ENCODE data around the gene UMAD1.

Gene UMAD1

DNA sequence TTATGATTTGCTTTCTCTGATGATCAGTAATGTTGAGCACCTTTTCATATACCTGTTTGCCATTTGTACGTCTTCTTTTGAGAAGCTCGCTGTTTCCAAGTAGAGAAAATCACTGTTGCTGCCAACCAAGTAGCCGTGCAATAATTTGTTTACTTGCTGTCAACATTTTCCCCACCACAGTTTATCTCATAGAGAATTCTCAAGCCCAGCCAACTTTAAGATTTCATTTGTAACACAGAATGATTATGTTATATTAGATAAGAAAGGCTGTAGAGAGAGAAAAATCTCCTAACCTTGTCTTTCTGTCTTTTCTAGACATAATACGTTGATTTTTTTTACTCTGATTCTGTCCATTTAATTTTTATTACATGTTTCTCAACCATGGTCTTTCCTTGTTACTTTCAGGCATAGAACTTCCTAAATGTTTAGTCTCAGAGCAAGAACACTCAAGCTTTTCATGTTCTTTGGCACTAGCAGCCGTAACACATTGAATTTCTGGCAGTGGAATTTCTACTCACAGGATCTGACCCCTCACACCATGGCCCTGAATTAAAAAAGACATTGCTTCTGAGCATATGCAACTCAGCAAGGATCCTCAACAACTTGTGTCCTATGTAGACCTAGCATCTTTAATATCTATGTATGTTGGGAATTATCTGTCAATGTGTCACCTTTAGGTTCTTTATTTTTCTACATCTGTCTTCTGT is 54.7 kb downstream of the UMAD1 start:
- no peak for DNase-seq

DNA sequence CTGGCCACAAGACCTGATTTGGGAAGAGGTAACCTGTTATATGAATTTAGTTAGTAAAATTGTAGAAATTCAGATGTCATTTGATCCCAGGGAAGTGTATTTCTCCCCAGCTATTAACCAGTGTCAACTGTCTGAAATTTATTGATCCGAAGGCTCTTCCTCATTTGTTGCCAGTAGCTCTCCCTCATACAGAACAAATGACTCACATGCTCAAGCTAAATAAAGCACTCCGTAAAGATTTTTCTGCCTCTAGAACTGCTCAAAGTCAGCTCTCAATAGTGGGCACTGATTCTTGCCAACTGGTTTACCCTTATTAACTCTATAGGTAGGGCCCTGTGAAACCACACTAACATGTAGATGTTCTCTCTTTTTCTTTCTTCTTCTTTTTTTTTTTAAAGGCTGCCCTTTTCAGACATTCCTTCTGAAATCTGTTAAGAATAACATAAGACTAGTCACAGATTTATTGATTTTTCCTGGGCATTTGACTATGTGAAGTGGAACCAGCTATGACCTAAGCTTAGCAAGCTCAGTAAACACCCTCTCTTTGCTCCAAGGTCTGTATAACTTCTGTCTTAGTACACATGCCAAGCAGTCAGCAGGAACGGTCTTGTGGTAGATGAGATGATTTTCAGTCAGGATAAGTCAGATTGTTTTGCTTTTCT is 56.0 kb downstream of the UMAD1 start:
- DNase-seq: no peak

DNA sequence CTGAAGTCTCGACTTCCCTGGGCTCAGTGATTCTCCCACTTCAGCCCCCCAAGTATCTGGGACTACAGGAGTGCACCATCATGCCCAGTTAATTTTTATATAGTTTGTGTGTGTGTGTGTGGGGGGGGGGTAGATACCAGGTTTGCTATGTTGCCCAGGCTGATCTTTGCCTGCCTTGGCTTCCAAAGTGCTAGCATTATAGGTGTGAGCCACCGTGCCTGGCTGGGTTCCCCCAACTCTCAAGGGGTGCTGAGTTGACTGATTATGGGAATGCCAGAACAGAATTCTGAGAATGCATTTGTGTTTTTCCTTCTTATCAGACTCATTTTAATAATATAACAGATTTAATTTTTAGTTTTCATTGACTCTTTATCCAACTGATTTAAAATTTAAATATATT is 58.4 kb downstream of the UMAD1 start:
- no peak for DNase-seq

DNA sequence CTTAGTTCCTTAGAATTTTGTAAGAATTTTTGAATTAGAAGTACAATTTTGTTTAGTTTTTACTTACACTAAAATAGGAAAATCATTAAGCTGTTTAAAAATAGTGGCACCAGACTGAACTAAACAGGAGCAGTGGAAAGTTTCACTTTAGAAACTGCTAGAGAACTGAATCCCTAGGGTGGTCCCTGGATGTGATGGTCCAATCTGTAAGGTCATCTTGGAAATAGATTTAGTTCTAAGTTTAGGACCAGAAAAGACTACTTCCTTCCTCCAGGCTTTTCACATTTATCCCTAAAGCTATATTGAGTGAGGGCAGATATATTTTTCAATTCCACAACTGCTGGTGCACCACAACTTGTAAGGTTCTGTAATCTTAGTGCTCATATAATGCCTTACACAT is 58.8 kb downstream of the UMAD1 start:
- DNase-seq: no peak

DNA sequence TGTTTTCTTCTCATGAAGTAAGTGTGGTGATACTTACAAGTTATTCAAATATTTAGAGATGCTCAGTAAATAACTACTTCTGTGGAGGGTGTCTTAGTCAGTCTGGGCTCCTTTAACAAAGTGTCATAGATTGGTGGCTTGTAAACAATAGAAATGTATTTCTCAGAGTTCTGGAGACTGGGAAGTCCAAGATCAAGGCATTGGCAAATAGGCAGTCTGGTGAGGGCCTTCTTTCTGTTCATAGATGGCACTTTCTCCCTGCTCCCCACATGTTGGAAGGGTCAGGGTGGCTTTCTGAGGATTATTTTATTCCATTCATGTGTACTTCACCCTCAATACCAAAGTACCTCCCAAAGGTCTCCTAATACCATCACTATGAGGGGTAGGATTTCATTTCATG is 59.4 kb downstream of the UMAD1 start:
- no peak for DNase-seq

DNA sequence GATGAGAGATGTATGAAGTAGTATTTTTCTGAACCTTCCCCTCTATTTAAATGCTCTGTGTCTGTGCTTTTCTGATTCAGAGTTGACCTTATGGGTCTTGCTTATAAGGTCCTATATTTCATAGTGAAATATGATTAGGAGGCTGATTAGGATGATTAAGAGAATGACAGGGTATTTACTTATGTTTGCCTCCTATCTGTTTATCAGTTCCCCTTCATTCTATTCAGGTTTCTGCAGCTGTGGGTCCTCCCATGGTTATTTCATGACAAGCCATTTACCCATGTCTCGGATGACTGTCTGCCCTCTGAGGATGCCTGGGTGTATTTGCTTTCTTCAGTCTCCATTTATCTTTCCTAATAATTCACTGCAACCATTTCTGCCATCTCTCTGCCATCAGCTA is 61.0 kb downstream of the UMAD1 start:
- no peak for DNase-seq

DNA sequence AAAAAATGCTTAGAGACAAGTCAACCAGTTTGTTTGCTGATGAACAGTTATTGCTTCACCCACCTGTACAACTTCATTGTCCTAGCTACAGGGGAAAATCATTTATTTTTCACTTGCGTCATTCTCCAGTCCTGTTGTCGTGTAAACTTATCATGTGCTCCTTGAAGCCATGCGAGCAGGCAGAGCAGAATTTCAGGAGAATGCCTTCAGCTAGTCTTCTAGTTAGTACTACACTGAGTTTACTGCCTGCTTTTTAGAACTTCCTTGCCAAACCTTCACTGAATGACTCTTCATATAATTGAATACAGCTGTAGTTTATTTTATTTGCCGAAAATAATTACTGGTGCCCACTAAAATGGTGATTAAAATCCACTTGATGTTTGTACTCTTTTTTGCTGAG is 62.3 kb downstream of the UMAD1 start:
- DNase-seq: no peak

DNA sequence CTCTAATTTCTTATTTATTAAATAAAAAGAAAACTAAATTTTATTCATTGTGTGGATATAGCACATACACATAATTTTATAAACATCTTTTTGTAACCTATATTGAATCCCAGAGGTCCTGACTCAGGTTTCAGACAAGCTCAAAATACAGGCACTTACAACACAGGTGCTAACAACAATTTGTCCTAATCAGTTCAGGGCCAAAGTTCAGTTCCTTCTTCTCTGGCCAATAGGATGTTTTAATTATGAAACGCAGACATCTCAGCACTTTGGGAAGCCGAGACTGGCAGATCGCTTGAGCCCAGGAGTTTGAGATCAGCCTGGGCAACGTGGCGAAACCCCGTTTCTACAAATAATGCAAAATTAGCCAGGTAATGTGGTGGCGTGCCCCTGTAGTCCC is 62.9 kb downstream of the UMAD1 start:
- DNase-seq: no peak

DNA sequence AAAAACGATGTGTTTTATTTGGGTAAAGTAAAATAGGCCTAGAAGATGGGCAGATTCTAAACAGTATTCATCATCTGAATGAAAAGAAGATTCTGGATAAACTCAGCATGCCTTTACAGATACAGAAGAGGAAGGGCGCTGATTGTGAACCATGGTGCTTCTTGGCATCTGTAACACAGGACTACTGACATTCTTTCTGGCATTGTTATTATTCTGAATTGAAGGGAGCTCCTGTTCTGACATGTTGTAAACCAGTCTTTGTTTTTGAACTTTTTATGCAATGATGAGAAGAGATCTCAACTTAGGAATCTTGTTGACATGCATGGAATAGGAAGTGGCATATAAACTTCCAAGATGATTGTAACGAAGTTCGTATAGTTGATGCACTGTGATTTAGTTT is 64.3 kb downstream of the UMAD1 start:
- no peak for DNase-seq

DNA sequence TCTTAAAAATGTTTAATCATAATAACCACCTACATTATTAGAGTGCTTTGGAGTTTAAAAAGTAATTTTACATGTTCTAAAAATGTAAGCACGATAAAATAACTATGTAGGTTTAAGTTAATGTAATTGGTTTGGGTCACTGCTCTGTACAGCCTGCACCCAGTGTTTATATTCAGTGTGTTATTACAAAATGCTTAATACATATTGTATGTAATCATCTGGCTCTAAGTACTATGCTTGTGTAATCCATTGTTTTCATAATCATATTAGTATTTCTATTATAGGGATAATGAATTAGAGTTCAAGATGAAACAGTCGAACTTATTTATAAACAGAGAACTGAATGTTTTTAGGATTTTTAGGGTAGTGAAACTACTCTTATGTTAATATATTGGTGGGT is 64.8 kb downstream of the UMAD1 start:
- DNase-seq: no peak

DNA sequence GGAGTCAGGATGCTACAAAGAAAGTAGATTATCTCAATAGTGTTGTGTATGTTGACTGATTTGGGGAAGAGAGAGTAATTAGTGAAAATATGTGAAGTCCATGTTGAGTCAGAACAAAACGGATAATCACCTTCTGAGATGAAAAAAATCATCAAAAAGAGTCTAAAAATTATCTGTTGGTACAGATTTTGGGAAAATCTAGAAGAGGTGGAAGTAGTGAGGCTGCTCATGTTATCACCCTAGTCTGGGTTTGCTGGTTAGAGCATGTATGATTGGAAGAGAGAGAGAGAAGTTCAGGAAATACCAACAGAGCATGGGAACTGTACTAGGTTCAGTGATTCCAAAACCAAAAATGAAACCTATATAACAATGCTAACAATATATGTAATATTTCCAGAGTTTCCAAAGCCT is 65.6 kb downstream of the UMAD1 start:
- no peak for DNase-seq

DNA sequence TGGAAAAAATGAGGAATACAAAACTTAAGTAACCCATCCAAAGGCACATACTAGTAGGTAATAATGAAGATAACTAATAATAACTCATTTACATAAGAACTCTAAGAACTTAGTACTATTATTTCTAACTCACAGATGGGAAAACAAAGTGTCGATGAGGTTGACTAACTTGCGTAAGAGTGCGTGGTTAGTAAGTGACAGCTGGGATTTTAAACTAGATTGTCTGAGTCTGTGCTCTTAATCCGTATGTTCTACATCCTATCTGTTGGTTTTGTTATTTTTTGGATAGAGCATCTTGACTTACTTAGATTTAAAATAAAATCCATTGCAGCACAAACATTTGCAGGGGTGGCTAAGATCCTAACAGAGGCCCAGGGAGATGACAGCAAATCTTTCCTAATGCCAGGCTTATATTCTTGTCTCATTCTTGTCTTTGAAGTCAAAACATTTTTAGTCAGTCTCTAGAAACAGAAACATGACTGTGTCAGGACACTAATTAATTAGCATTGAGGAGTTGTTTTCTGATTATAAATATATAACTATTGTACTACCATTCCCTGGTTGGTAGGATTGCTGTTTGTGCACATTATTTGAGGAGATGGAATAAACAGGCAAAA is 66.1 kb downstream of the UMAD1 start:
- DNase-seq: no peak

DNA sequence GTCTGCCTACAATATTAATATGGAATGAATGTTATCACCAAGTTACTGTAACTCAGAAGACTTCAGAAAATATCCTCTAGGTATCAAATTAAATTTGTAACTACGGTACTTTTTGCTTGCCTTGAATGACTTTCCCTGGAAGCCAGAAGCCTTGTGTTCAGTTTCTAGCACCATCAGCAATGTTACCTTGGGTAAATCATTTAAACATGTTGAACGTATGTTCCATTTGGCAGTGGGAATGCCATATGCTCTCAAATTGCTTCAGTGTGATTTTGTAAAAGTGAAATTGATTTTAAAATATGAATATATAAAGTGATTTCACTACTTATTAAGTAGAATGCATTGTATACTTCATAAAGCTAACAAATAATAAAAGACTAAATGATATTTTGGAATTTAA is 66.7 kb downstream of the UMAD1 start:
- no peak for DNase-seq

DNA sequence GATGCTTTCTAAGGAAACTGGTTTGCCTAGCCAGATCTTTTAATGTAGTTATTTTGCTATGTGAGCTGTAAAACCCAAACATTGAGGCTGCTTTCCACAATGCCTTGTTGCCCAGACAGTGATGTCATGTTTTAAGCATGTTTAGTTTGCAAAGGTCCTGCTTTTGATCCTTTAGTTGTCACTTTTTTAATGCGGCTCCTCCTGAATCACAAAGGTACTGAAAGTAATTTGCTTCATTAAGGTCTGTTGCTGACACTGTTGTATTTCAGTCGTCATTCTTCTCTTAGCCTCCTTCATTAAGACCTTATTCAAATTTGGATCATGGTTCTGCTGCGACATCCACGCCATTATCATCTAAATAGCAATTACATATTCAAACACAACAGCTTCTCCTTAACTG is 67.3 kb downstream of the UMAD1 start:
- DNase-seq: no peak

DNA sequence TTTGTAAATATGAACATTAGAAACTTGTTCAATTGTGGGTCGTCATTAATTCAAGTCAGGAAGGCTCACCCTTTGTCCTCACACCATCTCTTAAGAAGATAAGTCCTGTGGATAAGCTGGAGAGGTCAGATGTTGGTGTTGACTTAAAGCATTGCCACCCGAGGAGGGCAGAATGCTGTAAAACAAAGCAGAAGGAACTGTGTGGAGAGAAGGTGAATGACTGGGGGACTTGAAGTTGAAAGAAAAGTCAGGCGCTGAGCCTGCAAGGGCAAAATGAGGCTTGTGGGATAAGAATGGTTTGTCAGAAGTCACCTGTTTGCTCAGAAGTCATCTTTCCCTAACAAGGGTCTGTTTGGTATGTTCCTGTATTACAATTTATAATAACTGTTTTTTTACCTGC is 68.7 kb downstream of the UMAD1 start:
- no peak for DNase-seq

DNA sequence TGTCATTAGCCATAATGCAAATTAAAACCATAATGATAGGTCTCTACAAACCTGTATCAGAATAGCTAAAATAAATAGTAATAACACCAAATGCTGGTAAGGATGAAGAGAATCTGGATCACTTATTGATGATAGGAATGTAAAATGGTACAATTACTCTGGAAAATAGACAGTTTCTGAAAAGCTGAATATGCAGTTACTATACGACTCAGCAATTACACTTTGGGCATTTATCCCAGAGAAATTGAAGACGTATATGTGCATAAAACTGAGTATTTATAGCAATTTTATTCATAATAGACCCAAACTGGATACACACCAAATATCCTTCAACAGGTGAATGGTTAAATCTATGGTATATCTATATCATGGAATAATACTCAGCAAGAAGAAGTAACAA is 69.9 kb downstream of the UMAD1 start:
- DNase-seq: no peak

DNA sequence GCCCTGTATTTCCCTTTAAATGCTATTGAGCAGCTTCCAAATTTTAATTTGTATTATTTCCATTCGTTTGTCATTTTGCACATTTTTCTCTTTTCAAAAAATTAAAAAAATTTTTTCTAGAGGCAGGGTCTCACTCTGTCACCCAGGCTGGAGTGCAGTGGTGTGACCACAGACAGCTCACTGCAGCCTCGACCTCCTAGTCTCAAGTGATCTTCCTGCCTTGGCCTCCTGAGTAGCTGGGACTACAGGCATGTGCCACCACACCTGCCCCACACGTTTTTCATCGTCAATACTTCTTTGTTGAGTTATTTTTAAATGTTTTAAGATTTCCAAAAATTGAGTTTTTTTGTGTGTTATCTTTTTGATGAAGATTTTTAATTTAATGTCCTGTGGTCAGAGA is 73.2 kb downstream of the UMAD1 start:
- no peak for DNase-seq

DNA sequence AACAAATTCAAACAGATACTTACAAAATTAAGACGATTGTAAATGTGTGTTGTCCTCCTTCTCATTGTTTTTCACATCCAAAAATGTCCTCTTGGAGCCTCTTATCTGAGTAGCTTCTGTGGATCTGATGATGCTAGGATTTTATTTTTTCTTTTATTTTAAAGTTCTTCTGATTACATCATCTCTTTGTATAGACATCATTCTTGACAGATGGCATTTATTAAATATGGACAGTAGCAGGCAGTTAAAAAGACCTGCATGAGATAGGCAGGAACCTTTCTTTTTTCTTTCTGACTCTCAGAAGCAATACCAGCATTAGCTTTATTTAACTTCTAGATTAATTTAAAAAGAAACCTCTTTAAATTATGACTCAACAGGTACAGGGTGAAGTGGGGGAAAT is 77.9 kb downstream of the UMAD1 start, which contains the start of gene RPA3:
Gene RPA3, minus strand, starts transcription at position 116 of the 400 bp plus-strand sequence. CDS start 78,189 bp downstream, outside the sequence.
- no peak for DNase-seq

DNA sequence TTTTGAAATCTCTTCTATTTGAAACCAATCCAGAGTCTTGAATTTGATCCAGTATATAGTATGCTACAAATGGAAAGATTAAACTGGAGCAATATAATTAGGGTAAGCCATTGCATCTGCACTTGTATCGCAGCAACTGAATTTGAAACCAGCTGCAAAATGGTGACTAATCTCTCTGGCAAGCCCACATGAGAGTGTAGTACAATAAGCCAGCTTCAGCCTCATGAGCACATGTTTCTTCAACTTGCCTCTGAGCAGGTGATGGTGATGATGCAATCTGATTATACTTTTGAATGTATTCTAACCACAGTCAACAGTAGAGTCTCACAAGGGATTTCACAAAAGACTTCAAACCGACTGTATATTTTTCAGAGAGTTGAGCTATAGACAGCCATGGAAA is 78.7 kb downstream of the UMAD1 start:
- DNase-seq: no peak

DNA sequence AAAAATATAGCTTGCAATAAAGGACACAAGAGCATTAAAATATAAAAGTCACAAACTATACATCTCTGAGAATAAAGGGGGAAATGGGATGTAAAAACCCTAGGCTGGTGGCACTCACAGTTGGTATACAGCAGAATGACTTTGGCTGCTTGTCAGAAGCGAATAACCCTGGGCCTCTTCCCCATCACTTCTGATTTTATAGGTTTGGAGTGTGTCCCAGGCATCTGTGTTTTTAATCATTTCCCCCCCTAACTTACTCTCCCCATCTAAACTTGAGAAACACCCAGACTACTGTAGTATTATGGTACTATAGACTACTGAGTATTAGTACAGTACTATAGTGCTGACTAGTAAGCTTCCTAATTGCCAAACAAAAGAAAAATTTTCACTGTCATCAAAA is 79.6 kb downstream of the UMAD1 start:
- no peak for DNase-seq

DNA sequence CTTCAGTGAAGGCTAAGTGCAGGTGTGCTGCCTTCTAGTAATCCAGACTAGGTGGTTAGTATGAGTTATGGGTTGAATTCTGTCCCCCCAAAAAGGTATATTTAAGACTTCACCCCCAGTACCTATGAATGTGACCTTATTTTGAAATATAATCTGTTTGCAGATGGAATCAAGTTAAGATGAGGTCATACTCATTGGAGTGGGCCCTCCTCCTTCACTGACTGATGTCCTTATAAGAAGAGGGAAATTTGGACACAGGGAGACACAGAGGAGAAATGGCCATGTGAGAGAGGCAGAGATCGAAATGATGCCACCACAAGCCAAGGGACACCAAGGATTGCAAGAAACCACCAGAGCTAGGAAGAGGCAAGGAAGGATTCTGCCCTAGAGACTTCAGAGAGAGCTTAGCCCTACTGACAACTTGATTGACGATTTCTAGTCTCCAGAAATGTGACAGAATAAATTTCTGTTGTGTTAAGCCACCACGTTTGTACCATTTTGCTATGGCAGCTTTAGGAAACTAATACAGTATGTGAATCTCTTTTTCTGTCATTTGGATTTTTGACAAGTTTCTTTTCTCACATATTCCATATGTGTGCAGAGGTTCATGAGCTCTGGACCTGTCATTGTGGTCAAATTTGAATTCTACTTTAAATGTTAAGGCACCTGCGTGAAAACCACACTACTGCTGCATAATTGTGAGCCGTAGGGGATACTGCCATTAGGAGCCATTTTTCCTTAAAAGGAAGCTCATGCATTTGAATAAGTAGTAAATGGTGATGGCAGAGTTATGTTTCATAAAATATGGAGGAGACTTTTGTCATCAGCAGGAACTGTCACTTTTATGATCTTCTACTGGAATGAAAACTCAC is 80.4 kb downstream of the UMAD1 start:
- no peak for DNase-seq

DNA sequence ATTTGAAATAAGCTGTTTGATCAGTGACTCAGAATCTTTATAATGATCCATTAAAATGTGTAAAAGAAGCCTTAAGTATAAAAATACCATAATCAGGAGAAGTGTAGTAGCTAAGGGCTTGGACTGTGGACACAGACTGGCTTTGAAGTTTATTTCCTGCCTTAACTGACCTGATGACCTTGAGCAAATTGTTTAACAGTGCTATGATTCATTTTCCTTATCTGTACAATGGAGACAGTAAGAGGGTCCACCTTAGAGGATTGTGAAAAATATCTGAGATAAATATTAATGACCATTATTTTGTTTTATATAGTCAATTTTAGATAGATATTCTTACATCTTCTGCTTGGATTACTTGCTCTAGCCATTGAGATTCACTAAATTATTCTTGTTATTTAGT is 91.2 kb downstream of the UMAD1 start:
- no peak for DNase-seq

DNA sequence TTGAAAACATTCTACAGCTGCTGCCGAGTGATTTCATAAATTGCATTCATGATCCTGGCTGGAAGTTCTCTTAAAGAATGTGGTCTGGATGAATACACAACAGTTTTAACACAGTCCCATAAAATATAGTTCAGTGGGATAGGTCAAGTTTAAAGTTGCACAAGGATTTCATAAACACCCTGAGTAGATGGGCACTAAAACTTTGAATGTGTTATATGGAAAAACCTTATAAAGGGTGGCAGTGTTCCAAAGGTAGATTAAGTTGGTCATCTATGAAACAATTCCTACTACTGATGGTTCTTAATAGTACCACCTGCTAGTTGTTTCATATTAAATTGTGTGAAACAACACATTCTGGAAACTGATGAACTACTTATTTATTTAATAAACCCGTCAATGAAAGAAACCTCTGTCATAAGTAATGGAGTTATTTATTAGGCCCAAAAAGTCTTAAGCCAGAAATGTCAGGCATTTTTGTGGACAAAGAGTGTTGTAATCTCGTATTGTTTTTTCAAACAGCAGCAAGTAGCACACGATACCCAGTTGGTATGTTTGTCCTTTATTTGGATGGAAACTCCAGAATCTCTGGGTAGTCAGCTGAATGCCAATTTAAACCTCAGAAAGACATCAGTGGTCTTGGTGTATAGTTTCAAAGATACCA is 92.2 kb downstream of the UMAD1 start:
- no peak for DNase-seq
